HS-5 (cell line): ENCODE data around the gene OTUB2.

Experiments used
- DNase-seq: peaks from one replicate; pipeline ENCODE4 v3.0.0-alpha.2; 2012; ENCODE audit warnings: low read depth

Gene OTUB2

GRCh38 chr14:94026173-94026888, at the start of gene OTUB2:
TSS of gene OTUB2 (plus strand) at chr14:94026340. CDS start at chr14:94026538, 198 bp downstream.
- DNase-seq = peak; percentile 91

- no peak for DNase-seq
These were observed 49.6 kb upstream of the OTUB2 start, which contains the start of gene ASB2 for GRCh38 chr14:93976477-93977057. TSS of gene ASB2 (minus strand) at chr14:93976570. CDS start at chr14:93964539, 12,031 bp downstream.

DNA sequence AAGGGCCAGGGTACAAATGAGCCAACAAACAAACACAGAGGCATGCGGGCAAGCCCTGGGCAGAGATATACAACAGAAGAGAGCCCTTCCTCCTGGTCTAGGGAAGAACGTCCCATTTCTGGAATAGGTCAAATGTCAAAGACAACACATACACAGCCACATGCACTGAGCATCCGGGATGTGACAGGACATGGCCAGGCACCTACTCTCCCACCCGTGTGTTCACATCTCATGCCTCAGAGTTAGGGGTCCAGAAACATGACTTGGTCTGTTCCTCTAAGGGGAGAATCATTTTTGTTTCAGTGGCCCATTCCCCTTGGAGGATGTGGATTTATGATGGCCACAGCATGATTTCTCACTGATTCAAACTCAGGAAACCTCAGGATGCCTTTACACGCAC, 49.0 kb upstream of the OTUB2 start:
- no peak for DNase-seq

DNA sequence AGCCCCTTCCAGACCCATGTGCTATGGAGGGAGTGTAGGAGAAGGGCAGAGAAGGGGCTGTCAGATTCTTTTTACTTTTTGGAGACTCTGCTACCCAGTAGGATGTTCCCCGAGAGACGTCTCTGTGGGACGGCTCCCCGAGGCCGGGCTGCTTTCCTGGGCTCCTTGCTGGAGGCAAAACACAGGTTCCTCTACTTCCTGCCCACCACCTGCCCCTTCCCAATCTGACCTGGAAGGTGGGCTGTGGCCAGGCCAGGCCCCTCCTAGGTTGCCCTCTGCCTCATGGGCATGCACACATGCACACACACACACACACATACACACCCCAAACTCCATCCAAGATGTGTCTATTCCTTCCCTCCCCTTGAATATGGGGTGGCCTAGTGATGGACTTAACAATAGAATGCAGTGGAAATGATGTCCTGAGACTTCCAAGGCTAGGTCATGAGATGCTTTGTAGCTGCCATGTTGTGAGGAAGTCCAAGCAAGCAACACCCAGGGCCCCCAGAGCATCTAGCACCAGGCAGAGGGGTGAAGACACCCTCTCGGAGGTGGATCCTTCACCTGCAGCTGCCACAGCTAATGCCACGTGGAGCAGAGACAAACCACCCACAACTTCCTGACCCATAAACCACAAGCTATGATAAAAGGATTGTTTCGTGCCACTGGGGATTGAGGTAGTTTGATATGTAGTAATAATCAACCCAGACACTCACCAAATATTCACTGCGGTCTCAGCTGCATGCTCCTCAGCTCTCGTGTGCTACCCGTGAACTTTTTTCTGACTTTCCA, 48.2 kb upstream of the OTUB2 start:
- DNase-seq = no peak

GRCh38 chr14:93978735-93979134, 47.4 kb upstream of the OTUB2 start:
- no peak for DNase-seq

DNA sequence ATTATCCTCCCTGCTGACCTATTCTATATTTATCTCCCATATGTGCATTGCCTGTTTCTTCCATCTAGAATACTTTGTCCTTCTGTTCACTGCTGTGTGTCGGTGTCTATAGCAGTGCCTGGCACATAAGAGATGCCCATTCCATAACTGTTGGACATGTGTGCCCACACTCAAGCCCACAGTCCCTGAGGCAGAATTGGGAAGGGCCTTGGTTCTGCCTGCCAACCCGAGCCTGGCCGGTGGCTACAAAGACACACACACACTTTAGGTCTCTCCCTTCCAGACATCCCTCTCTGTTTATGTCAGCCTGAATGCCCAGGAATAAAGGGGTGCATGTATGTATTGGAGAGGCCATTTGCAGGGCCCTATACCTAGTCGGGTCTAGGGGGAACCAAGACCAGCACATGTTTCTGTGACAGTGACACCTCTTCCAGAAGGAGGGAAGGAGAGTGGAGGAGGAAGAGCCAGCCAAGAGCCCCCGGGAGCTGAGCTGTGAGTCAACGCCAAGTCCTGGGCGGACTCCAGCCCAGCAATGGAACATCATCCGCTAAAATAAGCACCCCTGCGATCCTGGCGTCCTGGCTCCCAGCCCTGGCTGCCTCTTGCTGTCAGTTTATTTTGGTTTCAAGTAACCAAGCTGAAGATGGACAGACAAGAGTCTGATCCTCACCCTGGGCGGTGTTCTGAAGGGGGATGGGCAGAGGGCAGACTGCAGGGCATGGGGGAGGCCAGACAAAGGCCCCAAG, 45.5 kb upstream of the OTUB2 start:
- DNase-seq = no peak

- no peak for DNase-seq
These were observed 44.6 kb upstream of the OTUB2 start for GRCh38 chr14:93981316-93982229.

GRCh38 chr14:93982230-93983007, 43.7 kb upstream of the OTUB2 start:
- DNase-seq = no peak

DNA sequence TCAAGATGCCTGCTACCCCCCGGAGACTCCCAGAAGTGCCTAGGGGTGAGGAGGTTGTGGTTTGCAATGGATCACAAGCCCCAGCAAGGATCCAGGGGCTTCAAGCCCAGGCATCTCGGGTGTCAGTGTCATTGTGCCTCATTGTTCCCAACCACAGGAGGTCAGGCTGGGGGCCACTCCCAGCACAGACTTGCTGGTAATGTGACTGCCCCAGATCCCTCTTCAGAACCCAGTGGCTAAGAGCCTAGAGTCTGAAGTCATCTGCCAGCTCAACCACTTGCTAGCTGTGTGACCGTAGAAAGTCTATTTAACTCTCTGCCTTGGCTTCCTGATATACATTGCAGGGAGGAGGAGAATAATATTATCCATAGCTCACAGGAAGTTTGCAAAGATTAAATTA, 42.1 kb upstream of the OTUB2 start:
- DNase-seq = no peak

DNA sequence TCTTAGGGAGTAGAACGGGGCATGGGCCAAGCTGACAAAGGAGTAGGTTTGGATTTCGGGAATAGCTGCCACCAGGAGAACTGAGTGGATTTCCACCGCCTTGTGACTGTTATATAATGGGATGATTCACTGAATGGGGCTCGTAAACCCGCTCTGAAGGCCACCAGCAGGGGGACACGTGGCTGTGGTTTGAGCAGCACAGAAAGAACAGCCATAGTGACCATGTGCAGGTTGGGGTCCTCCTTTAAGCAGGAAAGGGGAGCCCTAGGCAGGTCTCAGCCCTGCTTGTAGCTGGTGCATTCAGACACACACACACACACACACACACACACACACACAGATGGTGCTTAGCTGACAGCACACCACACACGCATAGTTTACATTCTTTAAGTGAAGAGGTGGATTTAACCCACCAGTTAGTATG, 41.1 kb upstream of the OTUB2 start:
- DNase-seq = no peak

DNA sequence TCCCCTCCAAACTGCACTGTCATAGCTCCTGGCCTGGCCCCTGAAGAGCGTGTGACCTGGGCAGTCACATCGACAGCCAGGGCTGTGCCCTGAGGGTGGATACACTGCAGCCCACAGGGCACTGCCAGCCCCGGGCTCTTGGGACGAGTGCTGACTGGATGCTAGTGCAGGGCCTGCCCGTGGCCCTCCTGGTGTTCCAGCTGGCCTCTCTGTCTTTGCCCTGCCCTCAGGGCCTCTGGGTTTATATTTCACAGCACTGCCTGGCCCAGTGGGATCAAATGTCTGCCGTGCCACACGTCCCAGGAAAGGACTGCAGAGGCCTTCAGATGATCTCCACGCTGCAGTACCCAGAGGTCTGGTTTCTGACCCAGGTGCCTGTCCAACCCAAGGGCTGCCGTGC, 39.2 kb upstream of the OTUB2 start:
- DNase-seq = no peak

DNA sequence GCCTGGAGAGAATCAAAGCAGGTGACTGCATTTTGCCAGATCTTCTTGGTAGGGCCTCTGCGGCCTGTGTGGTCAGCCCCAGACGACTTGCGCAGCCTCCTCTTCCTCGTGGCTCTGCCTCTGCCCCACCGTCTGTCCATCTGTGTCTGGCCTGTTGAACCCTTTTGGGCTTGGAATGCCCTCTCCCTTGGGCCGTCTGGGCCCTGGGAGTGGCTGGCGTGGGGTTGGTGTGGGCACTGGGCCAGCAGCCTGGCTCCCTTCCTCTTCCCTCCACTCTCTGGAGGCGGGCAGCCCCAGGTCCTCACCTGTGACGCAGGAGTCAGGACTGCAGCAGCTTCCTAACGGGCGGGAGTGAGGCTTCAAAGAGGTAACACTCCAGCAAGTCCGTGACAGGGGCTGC, 38.8 kb upstream of the OTUB2 start:
- DNase-seq = no peak

- DNase-seq = no peak
These were observed 38.2 kb upstream of the OTUB2 start for GRCh38 chr14:93987815-93988476.

DNA sequence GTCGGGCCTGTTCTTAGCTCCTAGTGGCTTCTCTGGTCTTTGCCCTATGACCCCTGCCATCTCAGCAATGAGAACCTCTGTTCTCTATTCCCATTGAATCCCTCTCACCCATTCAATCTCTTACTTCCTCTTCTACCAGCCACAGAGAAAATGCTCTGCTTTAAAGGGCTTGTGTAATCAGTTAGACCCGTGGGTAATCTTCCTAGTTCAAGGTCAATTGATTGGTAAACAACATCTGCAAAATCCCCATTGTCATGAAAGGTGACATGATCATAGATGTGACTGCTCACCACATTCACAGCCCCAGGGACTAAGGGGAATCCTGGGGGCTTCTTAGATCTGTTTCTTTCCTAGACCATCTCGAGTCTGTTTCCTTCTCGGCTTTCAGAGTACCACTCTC, 36.2 kb upstream of the OTUB2 start:
- DNase-seq = no peak

- no peak for DNase-seq
These were observed 34.9 kb upstream of the OTUB2 start for GRCh38 chr14:93991212-93991611.

- no peak for DNase-seq
These were observed 34.5 kb upstream of the OTUB2 start for GRCh38 chr14:93991649-93992048.

DNA sequence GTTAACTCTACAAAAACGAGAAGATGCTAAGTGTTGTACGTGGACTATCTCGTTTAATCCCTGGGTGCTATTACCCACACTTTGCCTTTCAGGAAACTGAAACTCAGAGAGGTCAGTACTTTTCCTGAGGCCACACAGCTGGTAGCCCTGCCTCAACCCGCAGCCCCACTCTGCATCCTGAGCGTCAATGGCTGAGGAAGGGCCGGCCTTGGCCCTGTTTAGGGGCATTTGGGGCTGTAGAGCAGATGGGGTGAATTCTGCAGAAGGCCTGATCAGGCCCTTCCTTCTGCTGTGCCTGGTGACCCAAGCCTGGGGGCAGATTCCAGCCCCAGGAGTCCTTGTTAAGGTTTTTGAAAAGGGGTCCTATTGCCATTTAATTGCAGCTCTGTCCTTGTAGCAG, 32.8 kb upstream of the OTUB2 start:
- DNase-seq = no peak

DNA sequence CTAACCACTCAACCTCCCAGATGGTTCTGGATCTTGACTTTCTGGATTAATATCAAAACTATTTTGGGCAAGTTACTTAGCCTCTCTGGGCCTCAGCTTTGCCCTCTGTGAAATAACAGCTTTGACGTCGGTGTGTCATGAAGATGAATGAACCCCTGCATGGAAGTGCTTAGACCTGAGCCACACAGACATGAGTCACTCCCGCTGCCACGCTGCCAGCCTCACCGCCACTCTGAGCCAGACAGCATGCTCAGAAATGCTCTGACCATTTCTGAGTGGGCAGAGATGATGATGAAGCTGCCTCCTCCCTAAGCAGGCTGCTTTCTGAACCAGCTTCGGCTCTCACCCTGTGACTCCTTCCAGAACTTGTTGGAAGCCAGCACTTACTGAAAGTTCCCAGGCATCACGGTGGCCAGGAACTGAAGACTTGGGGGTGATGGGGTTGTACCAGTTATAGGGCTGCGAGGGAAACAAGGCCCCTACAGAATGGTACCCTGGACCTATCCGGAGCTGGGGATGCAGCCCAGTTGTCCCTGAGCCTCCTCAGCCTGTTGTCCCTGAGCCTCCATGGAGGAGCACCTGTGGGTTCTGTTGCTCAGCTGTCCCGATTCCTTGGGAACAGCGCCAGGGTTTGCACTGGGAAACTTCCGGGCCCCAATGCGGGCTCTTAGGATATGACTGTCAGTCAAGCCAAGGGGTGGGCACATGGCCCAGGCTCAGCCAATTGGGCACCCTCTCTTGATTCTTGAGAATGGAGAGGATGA, 31.0 kb upstream of the OTUB2 start:
- DNase-seq = peak; percentile 52

GRCh38 chr14:93996130-93996695, 29.9 kb upstream of the OTUB2 start:
- no peak for DNase-seq
